Measurements from ENCODE around the gene KIF13A. TPM values are rescaled to one million over a fixed set of nuclear protein-coding genes. Genes with fewer than 3 reads are reported as not detected.
"Not testable (repeated sequence)": the region's sequence is repeated elsewhere in the genome, so short reads cannot be mapped to it uniquely, and the experiment has no call there.

Gene KIF13A
- total RNA-seq, 1 donor from 2014 or later, result 51.9 TPM

- H3K36me3 Mint-ChIP-seq (ENCODE audit: low read depth), result no peaks in the 10 kb centered on the region
- peaks cover 2% of the 10 kb centered on the region for H3K9me3 Mint-ChIP-seq (ENCODE audit: low read depth)
- H3K27me3 Mint-ChIP-seq (ENCODE audit: low read depth), result no peaks in the 10 kb centered on the region
- H3K4me1 Mint-ChIP-seq (ENCODE audit: low read depth), result no peaks in the 10 kb centered on the region
- H3K4me3 Mint-ChIP-seq (ENCODE audit: unreplicated experiment), result no peak overlapping the region
- no peak overlapping the region for H3K27ac Mint-ChIP-seq (ENCODE audit: unreplicated experiment)
- no peak for DNase-seq (ENCODE audit: low spot score)
- TF ChIP-seq CTCF (IDR thresholded peaks at IDR 0.05), result no peak
Measured at GRCh38 chr6:17744019-17744756, 243.2 kb downstream of the KIF13A start.

GRCh38 chr6:17741507-17741906 lies 245.9 kb downstream of the KIF13A start:
- Mint-ChIP-seq H3K27me3 (ENCODE audit: low read depth) (no peaks in the 10 kb centered on the region), H3K9me3 (ENCODE audit: low read depth) (peaks cover 20% of the 10 kb centered on the region), H3K4me3 (ENCODE audit: unreplicated experiment) (no peak overlapping the region), H3K36me3 (ENCODE audit: low read depth) (peaks cover 12% of the 10 kb centered on the region), H3K27ac (ENCODE audit: unreplicated experiment) (no peak overlapping the region), H3K4me1 (ENCODE audit: low read depth) (no peaks in the 10 kb centered on the region)
- no peak for DNase-seq (ENCODE audit: low spot score)
- no peak for TF ChIP-seq CTCF (IDR thresholded peaks at IDR 0.05)

- no peak for TF ChIP-seq CTCF (IDR thresholded peaks at IDR 0.05)
- no peak for DNase-seq (ENCODE audit: low spot score)
- Mint-ChIP-seq H3K4me3 (ENCODE audit: unreplicated experiment) (no peak overlapping the region), H3K36me3 (ENCODE audit: low read depth) (peaks cover 12% of the 10 kb centered on the region), H3K9me3 (ENCODE audit: low read depth) (peaks cover 20% of the 10 kb centered on the region), H3K27ac (ENCODE audit: unreplicated experiment) (no peak overlapping the region), H3K4me1 (ENCODE audit: low read depth) (no peaks in the 10 kb centered on the region), H3K27me3 (ENCODE audit: low read depth) (no peaks in the 10 kb centered on the region)
Measured at GRCh38 chr6:17740559-17741220, 246.7 kb downstream of the KIF13A start.

GRCh38 chr6:17737704-17738252 lies 249.7 kb downstream of the KIF13A start:
- Mint-ChIP-seq H3K27me3 (ENCODE audit: low read depth) (no peaks in the 10 kb centered on the region), H3K36me3 (ENCODE audit: low read depth) (peaks cover 12% of the 10 kb centered on the region), H3K27ac (ENCODE audit: unreplicated experiment) (no peak overlapping the region), H3K4me3 (ENCODE audit: unreplicated experiment) (no peak overlapping the region), H3K4me1 (ENCODE audit: low read depth) (no peaks in the 10 kb centered on the region), H3K9me3 (ENCODE audit: low read depth) (peaks cover 20% of the 10 kb centered on the region)
- no peak for TF ChIP-seq CTCF (IDR thresholded peaks at IDR 0.05)
- no peak for DNase-seq (ENCODE audit: low spot score)

- not testable (repeated sequence) for H3K27me3 Mint-ChIP-seq (ENCODE audit: low read depth); H3K4me1 Mint-ChIP-seq (ENCODE audit: low read depth); H3K4me3 Mint-ChIP-seq (ENCODE audit: unreplicated experiment); H3K27ac Mint-ChIP-seq (ENCODE audit: unreplicated experiment); DNase-seq (ENCODE audit: low spot score)
- Mint-ChIP-seq H3K9me3 (ENCODE audit: low read depth) (peaks cover 20% of the 10 kb centered on the region), H3K36me3 (ENCODE audit: low read depth) (peaks cover 12% of the 10 kb centered on the region)
Measured at GRCh38 chr6:17735311-17735710, 252.1 kb downstream of the KIF13A start.

All from chondrocyte (in vitro differentiated cells).